IPS-15b (cell line): Measurements from ENCODE around the gene STK4.
A peak's percentile ranks its signal among the peaks of the same experiment; 100 is the strongest.

ENCODE experiments used
- H3K27me3 ChIP-seq: one replicate; pipeline ENCODE4 v1.6.1; 2013; ENCODE audit warnings: low read length; ENCODE audit not compliant: control insufficient read depth, insufficient read depth
- H3K36me3 ChIP-seq: one replicate; pipeline ENCODE4 v1.6.1; 2013; ENCODE audit warnings: low read length; ENCODE audit not compliant: control insufficient read depth, insufficient read depth
- H3K4me1 ChIP-seq: one replicate; pipeline ENCODE4 v1.6.1; 2013; ENCODE audit warnings: mild to moderate bottlenecking, low read length; ENCODE audit not compliant: control insufficient read depth, insufficient read depth
- H3K4me3 ChIP-seq: one replicate; pipeline ENCODE4 v1.5.1; 2013; ENCODE audit warnings: low read depth, low read length
- H3K9ac ChIP-seq: one replicate; pipeline ENCODE4 v1.6.1; 2013; ENCODE audit warnings: low read depth, mild to moderate bottlenecking, low read length
- H3K9me3 ChIP-seq: one replicate; pipeline ENCODE4 v1.6.1; 2013; ENCODE audit warnings: mild to moderate bottlenecking, low read length; ENCODE audit not compliant: control insufficient read depth, insufficient read depth

The STK4 gene

GRCh38 chr20:44966030-44966961 lies at the start of gene STK4:
Gene STK4, plus strand, starts transcription at chr20:44966512. Its CDS starts 57 bp downstream, at chr20:44966569.
- Histone ChIP-seq H3K27me3 (peaks cover 39% of the 10 kb centered on the region), H3K4me3 (peak within 1 kb of the TSS; percentile 99), H3K9me3 (no peaks in the 10 kb centered on the region), H3K9ac (peak within 1 kb of the TSS; percentile 89), H3K4me1 (peaks cover 11% of the 10 kb centered on the region), H3K36me3 (no peaks in the 10 kb centered on the region)

- Histone ChIP-seq H3K4me1 (peaks cover 5% of the 10 kb centered on the region), H3K27me3 (no peaks in the 10 kb centered on the region), H3K4me3 (no peak overlapping the region), H3K9me3 (no peaks in the 10 kb centered on the region), H3K36me3 (peaks cover 12% of the 10 kb centered on the region), H3K9ac (no peak overlapping the region)
Measured at GRCh38 chr20:44916586-44916985, 49.7 kb upstream of the STK4 start.

- Histone ChIP-seq H3K4me3 (no peak overlapping the region), H3K9me3 (no peaks in the 10 kb centered on the region), H3K4me1 (no peaks in the 10 kb centered on the region), H3K27me3 (no peaks in the 10 kb centered on the region), H3K9ac (no peak overlapping the region), H3K36me3 (peaks cover 12% of the 10 kb centered on the region)
Measured at GRCh38 chr20:44917399-44917798, 48.9 kb upstream of the STK4 start.

- H3K9ac ChIP-seq: no peak overlapping the region
- H3K4me3 ChIP-seq: no peak overlapping the region
- no peaks in the 10 kb centered on the region for H3K9me3 ChIP-seq
- H3K4me1 ChIP-seq: no peaks in the 10 kb centered on the region
- H3K27me3 ChIP-seq: no peaks in the 10 kb centered on the region
- H3K36me3 ChIP-seq: peaks cover 14% of the 10 kb centered on the region
Measured at GRCh38 chr20:44918342-44918741, 48.0 kb upstream of the STK4 start.

GRCh38 chr20:44918761-44919160 lies 47.6 kb upstream of the STK4 start:
- no peaks in the 10 kb centered on the region for H3K4me1 ChIP-seq
- no peak overlapping the region for H3K9ac ChIP-seq
- no peak overlapping the region for H3K4me3 ChIP-seq
- no peaks in the 10 kb centered on the region for H3K9me3 ChIP-seq
- peaks cover 15% of the 10 kb centered on the region for H3K36me3 ChIP-seq
- no peaks in the 10 kb centered on the region for H3K27me3 ChIP-seq

GRCh38 chr20:44921447-44921846 lies 44.9 kb upstream of the STK4 start:
- peaks cover 22% of the 10 kb centered on the region for H3K36me3 ChIP-seq

GRCh38 chr20:44924541-44924940 lies 41.8 kb upstream of the STK4 start:
- Histone ChIP-seq H3K9me3 (no peaks in the 10 kb centered on the region), H3K9ac (no peak overlapping the region), H3K27me3 (no peaks in the 10 kb centered on the region), H3K4me3 (no peak overlapping the region), H3K36me3 (peaks cover 18% of the 10 kb centered on the region), H3K4me1 (no peaks in the 10 kb centered on the region)

More at GRCh38 chr20:44921447-44921846, 44.9 kb upstream of the STK4 start:
- no peaks in the 10 kb centered on the region for H3K4me1 ChIP-seq
- H3K27me3 ChIP-seq: no peaks in the 10 kb centered on the region
- no peaks in the 10 kb centered on the region for H3K9me3 ChIP-seq
- H3K9ac ChIP-seq: no peak overlapping the region
- H3K4me3 ChIP-seq: no peak overlapping the region

GRCh38 chr20:44928595-44928994 lies 37.7 kb upstream of the STK4 start:
- H3K27me3 ChIP-seq: no peaks in the 10 kb centered on the region
- H3K9ac ChIP-seq: no peak overlapping the region
- H3K36me3 ChIP-seq: peaks cover 23% of the 10 kb centered on the region
- H3K9me3 ChIP-seq: no peaks in the 10 kb centered on the region
- no peaks in the 10 kb centered on the region for H3K4me1 ChIP-seq
- no peak overlapping the region for H3K4me3 ChIP-seq

- Histone ChIP-seq H3K4me1 (no peaks in the 10 kb centered on the region), H3K27me3 (no peaks in the 10 kb centered on the region), H3K9ac (no peak overlapping the region), H3K36me3 (peaks cover 21% of the 10 kb centered on the region), H3K9me3 (no peaks in the 10 kb centered on the region), H3K4me3 (no peak overlapping the region)
Measured at GRCh38 chr20:44930517-44931168, 35.7 kb upstream of the STK4 start.

- no peaks in the 10 kb centered on the region for H3K9me3 ChIP-seq
- no peak overlapping the region for H3K9ac ChIP-seq
- no peak overlapping the region for H3K4me3 ChIP-seq
- H3K27me3 ChIP-seq: no peaks in the 10 kb centered on the region
- no peaks in the 10 kb centered on the region for H3K4me1 ChIP-seq
- peaks cover 24% of the 10 kb centered on the region for H3K36me3 ChIP-seq
Measured at GRCh38 chr20:44931911-44932310, 34.4 kb upstream of the STK4 start.

GRCh38 chr20:44932916-44933315 lies 33.4 kb upstream of the STK4 start:
- H3K4me3 ChIP-seq: no peak overlapping the region
- H3K4me1 ChIP-seq: no peaks in the 10 kb centered on the region
- no peak overlapping the region for H3K9ac ChIP-seq
- peaks cover 26% of the 10 kb centered on the region for H3K36me3 ChIP-seq
- H3K27me3 ChIP-seq: no peaks in the 10 kb centered on the region
- no peaks in the 10 kb centered on the region for H3K9me3 ChIP-seq

GRCh38 chr20:44936510-44936909 lies 29.8 kb upstream of the STK4 start:
- Histone ChIP-seq H3K4me1 (no peaks in the 10 kb centered on the region), H3K27me3 (no peaks in the 10 kb centered on the region), H3K4me3 (no peak overlapping the region), H3K36me3 (peaks cover 23% of the 10 kb centered on the region), H3K9me3 (no peaks in the 10 kb centered on the region), H3K9ac (no peak overlapping the region)
